Naive B cell (primary cell): ENCODE measurements around the gene COL4A2. TPM values are rescaled to one million over a fixed set of nuclear protein-coding genes. Genes with fewer than 3 reads are reported as not detected.

ENCODE experiments used
- ATAC-seq, 2 donors: fragments of 150-1000 bp; cut with Tn5 transposase; 2 replicates each; pipeline ENCODE4 v1.10.0; 2021; ENCODE audit warnings: low read depth in 2 of 2, mild to moderate bottlenecking in 2 of 2, moderate library complexity in 2 of 2
- DNase-seq: peaks from one replicate; pipeline ENCODE4 v3.0.0; 2022
- H3K27ac Mint-ChIP-seq, 6 donors: one replicate each; pipeline ENCODE4 v1.8.0; 2020 to 2022; ENCODE audit warnings: mild to moderate bottlenecking in 6 of 6, mixed read lengths in 6 of 6, moderate library complexity in 5 of 6, inconsistent platforms in 2 of 6
- H3K27me3 Mint-ChIP-seq, 3 donors: one replicate each; pipeline ENCODE4 v1.8.0; 2021 to 2022; ENCODE audit warnings: mixed read lengths in 3 of 3, mild to moderate bottlenecking in 1 of 3
- H3K36me3 Mint-ChIP-seq, 2 donors: one replicate each; pipeline ENCODE4 v1.8.0; 2020 to 2022; ENCODE audit warnings: mixed read lengths in 2 of 2, inconsistent platforms in 1 of 2, mild to moderate bottlenecking in 1 of 2
- H3K4me1 Mint-ChIP-seq, 3 donors: one replicate each; pipeline ENCODE4 v1.8.0; 2020 to 2022; ENCODE audit warnings: mixed read lengths in 3 of 3, inconsistent platforms in 1 of 3, mild to moderate bottlenecking in 1 of 3, moderate library complexity in 1 of 3
- H3K4me3 Mint-ChIP-seq, 8 donors: one replicate each; pipeline ENCODE4 v1.8.0; 2020 to 2022; ENCODE audit warnings: mild to moderate bottlenecking in 8 of 8, mixed read lengths in 8 of 8, moderate library complexity in 8 of 8, inconsistent platforms in 2 of 8
- H3K9me3 Mint-ChIP-seq, 7 donors: one replicate each; pipeline ENCODE4 v1.8.0; 2020 to 2022; ENCODE audit warnings: mixed read lengths in 7 of 7, mild to moderate bottlenecking in 5 of 7, inconsistent platforms in 2 of 7, moderate library complexity in 1 of 7
- polyA plus RNA-seq, 6 donors: library from polyadenylated mRNA; unstranded; fragments of 300-500 nt; fragmentation: Illumina TruSeq; gene quantifications; one replicate each; pipeline ENCODE4 v1.2.3, GENCODE V29; 2021; ENCODE audit warnings: low read depth in 6 of 6

COL4A2 gene
- polyA plus RNA-seq, 6 donors from 2014 or later, result 0.13 TPM; not detected in 5

DNA sequence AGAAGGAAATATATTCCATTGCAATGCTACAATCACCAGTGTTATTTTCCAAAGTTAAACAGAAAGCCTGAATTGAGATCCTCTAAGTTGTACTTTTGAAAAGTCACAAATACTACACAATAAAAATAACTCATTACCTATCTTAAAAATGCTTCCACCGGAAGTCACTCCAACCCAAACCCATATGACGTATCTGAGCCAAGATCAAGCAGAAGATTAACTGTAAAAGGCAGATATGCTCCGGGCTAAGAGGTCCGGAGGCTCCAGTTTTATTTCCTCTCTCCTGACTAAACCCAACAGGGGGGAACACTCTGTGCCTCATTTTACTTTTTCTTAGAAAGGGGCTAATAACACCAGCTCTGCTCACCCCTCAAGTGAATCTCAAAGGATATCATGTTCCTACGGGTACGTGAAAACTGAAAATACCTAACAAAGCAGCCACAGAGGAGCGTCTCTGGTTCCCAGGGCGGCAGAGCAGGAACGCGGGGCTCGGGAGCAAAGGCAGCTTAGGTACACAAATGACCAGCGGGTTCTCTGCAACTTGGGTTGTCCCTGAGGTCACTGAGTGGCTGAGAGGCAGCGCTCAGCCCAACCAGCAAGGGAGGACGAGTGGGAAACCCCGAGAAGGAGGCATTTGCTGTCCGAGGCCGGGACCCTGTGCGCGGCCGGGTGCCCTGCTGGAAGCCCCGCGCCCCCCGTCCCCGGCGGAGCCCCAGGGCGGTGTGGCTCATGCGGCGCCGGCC, 253.7 kb downstream of the COL4A2 start:
- Mint-ChIP-seq H3K4me3 (peak overlapping the region; percentile 86 to 97 (median 92)), H3K9me3 (peaks cover 0 to 7% (median 5%) of the 10 kb centered on the region in 7 donors), H3K27me3 (peaks cover 0 to 7% (median 0%) of the 10 kb centered on the region in 3 donors), H3K27ac (peak overlapping the region in 5 of 6 donors; percentile 62 to 93 (median 88)), H3K36me3 (peaks cover 0 to 6% of the 10 kb centered on the region in 2 donors), H3K4me1 (peaks cover 20 to 24% (median 22%) of the 10 kb centered on the region in 3 donors)
- DNase-seq (peak; percentile 14), ATAC-seq (peak in 1 of 2 donors; percentile 14)

DNA sequence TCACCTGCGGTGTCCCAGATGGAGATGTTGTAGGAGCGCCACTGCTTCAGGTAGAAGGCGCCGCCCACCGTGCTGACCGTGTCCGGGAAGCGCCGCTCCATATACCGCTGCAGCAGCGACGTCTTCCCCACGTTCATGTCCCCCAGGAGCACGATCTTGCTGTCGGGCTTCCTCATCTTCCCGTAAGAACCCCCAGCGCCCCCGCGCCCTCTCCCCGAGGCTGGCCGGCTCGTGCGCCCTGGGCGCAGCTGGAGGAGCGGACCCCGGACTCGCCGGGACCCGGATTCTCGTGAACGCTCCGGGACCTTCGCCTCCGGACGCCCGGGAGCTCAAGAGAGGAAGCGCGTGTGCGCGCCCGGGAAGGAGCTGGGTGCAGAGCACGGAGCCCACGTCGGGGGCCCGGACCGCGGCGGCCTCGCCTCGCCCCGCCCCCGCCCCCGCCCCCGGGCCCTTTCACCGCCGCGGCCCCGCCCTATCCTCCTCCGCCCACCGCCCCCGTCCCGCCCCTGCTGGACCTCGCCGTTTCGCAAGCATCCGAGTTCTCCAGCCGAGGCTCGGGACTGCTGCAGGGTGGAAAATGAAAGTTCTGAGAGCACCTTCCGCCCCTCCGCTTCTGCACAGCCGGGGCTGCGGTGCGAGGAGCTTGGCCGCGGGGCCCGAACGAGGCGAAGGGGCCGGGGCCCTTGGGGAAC, 254.4 kb downstream of the COL4A2 start, which contains the start of gene RAB20:
Gene RAB20 (minus strand): TSS at position 379 of the 692 bp plus-strand sequence. CDS start 203 bp downstream, at position 176.
- Mint-ChIP-seq H3K27ac (peak within 1 kb of the TSS; percentile 83 to 98 (median 90)), H3K36me3 (peaks cover 0 to 6% of the 10 kb centered on the region in 2 donors), H3K4me3 (peak within 1 kb of the TSS; percentile 86 to 100 (median 97)), H3K9me3 (peaks cover 0 to 7% (median 5%) of the 10 kb centered on the region in 7 donors), H3K4me1 (peaks cover 14 to 20% (median 18%) of the 10 kb centered on the region in 3 donors), H3K27me3 (peaks cover 0 to 14% (median 4%) of the 10 kb centered on the region in 3 donors)
- ATAC-seq (peak; percentile 77 to 81), DNase-seq (peak; percentile 59)

DNA sequence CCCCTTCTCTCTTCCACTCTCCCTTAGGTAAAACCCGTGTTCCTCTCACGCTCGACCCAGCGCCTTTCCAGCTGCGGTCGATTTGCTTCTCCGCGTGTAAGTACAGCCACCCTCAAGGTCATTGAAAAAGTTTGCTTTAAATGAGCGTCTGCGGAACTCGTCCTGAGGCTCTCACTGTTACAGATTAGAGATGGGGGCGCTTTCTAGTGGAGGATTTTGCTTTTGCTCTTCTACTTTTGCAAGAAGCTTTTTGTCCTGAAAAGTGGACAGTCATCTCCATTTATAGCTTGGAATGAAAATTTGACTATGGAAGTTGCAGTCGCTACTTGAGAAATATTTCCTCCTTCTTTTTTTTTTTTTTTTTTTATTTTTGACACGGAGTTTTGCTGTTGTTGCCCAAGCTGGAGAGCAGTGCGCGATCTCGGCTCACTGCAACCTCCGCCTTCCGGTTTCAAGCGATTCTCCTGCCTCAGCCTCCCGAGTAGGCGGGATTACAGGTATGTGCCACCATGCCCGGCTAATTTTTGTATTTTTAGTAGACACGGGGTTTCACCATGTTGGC, 255.0 kb downstream of the COL4A2 start:
- no peak for DNase-seq
- H3K36me3 Mint-ChIP-seq, result peaks cover 0 to under 1% of the 10 kb centered on the region in 2 donors
- ATAC-seq, result no peak

More for the DNA sequence above, 255.0 kb downstream of the COL4A2 start:
- Mint-ChIP-seq H3K27me3 (peaks cover 0 to 14% (median 4%) of the 10 kb centered on the region in 3 donors), H3K27ac (peak overlapping the region; percentile 75 to 98 (median 87)), H3K9me3 (peaks cover 0 to 2% (median under 1%) of the 10 kb centered on the region in 7 donors), H3K4me3 (peak overlapping the region; percentile 86 to 100 (median 97)), H3K4me1 (peaks cover 13 to 20% (median 14%) of the 10 kb centered on the region in 3 donors)

Other genes with a start within 250 kb of the COL4A2 start
- not detected for gene COL4A1, start 127 bp upstream of the COL4A2 start, polyA plus RNA-seq